OCI-M2 (cell line): ENCODE measurements around the gene SAMM50.

Experiments used
- DNase-seq: peaks from one replicate; lab custom pipeline; 2025; ENCODE audit not compliant: unreplicated experiment; lab: John Stamatoyannopoulos, UW

Gene SAMM50

DNA sequence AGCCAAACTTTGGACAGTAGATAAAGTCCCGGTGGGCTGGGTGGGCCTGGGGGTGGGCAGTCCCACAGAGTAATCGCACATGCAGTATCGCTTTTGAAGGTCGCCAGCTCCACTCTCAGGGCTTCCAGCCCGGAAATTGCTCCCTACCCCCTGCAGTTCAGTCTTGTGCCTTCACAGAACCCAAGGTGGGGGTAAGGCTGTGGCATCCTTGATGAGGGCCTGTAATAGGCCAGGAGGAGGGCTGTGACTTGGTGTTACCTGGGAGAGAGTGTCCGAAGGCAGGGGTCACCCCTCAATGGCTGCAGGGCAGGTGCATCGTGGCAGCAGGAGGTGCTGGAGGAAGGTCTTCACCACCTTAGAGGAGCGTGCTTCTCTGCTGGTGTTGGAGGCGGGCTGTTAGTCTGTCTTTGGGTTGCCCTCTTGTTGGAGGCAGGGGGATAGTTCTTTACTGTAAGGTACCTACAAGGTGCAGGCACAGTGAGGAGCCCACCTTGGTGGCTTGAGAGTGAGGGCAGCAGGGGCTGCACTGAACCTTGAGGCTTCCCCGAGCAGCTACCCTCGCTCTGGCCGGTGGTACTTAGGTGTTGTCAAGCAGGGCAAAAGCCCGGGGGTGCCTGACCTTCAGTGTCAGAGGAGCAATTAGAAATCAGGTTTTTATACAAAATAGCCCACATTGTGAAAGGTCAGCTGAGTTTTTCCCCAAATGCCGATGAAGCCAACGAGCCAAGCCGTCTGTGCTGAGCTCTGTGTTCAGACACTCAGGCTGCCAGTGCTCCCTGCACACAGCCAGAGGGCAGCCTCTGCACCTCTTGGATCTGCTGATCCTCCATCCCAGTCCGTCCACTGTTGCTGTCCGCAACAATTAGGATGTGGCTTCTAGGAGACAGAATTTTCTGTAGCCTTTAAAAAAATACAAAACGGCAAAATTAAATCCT is 21.9 kb downstream of the SAMM50 start:
- no peak for DNase-seq

DNA sequence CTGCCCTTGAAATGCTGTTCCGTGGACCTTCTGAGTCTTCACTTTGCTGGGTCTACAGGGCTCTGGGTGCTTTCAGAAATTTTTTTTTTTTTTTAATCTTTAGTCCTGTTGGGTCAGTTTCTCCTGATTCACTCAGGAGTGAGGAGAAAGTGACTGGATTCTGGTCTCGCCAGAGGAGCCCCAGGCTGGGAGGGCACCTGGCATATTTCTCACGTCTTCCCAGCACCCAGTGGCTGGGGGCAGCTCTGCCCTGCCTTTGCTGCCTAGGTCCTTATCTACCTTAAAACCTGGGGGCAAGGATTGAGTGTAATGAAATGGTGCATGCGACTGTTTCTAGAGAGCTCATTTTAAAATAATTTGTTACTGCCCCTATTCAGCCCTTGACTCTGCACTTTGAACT is 23.3 kb downstream of the SAMM50 start:
- DNase-seq, result no peak

- DNase-seq, result no peak
Measured at GRCh38 chr22:43980579-43980978, 25.3 kb downstream of the SAMM50 start.

GRCh38 chr22:43980996-43981395 is 25.8 kb downstream of the SAMM50 start:
- no peak for DNase-seq

DNA sequence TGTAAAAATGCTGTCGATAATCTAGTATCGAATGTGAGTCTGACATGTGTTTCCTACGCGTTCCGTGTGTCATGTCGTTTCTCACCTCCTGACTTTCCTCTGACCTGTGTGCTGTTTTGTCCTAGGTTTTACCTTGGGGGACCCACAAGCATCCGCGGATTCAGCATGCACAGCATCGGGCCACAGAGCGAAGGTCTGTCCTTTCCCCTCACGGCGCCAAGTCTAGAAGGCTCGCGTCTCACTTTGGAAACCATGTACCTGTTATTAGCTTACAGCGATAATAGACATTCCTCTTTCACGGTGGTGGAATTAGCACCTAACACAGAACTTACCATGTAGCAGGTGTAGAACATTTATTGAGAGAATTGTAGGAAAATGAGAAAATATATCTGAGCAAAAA is 28.6 kb downstream of the SAMM50 start:
- no peak for DNase-seq

GRCh38 chr22:43985532-43985931 is 30.3 kb downstream of the SAMM50 start:
- no peak for DNase-seq

DNA sequence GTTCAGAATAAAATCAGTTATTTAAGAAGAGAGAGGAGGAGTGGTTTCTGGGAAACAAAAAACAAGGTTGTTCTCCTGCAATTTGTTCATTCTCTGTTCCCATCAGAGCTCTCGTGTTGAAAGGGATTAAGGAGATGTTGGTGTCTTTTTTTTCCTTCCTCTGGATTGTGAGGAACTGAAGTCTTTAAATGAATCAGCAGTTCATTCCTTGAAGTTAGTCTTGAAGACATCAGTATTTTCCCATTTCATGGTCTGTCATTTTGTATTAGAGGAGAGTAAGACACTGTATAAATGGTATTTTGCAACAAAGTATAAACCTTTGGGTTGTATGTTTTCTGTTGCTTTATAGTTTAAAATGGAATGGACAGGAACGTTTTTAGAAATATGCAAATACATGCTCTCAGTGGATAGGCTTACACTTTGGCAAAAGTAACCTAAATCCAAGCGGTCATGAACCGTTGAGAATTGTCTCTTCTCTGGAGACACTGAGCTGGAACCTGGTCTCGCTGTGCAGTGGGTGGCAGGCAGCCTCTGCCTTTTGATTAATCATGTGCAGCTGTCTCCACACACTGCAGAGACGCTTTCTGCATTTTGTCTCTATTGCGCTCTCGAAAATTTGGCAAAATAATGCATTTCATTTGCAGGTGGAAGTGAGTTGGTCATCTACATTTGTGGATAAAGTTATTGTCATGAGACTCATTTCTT is 33.0 kb downstream of the SAMM50 start:
- no peak for DNase-seq

DNA sequence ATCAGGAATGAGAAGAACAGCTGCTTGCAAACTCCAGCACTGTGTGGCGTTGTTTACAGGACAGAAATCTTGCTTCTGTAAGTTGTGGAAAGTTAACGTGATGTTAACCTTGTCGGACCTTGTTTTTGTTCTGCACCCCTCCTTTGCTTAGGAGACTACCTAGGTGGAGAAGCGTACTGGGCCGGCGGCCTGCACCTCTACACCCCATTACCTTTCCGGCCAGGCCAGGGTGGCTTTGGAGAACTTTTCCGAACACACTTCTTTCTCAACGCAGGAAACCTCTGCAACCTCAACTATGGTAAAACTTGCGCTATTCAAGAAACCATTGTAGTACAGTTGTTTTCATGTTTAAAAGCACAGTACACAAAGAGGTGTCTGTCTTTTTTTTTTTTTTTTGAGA is 33.7 kb downstream of the SAMM50 start:
- DNase-seq, result no peak

DNA sequence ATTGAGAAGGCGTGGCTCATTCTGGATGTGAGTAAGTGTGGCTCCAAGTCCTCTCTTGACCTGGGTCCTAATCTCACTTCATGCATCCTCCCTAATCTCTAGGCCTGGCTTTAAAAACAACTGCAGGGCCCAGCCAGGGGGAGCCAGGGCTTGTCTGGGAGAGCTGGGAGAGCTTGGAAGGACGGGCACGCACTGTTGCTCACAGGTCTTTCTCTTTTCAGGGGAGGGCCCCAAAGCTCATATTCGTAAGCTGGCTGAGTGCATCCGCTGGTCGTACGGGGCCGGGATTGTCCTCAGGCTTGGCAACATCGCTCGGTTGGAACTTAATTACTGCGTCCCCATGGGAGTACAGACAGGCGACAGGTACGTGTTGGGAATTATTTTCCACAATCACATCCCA is 34.8 kb downstream of the SAMM50 start:
- DNase-seq, result no peak

DNA sequence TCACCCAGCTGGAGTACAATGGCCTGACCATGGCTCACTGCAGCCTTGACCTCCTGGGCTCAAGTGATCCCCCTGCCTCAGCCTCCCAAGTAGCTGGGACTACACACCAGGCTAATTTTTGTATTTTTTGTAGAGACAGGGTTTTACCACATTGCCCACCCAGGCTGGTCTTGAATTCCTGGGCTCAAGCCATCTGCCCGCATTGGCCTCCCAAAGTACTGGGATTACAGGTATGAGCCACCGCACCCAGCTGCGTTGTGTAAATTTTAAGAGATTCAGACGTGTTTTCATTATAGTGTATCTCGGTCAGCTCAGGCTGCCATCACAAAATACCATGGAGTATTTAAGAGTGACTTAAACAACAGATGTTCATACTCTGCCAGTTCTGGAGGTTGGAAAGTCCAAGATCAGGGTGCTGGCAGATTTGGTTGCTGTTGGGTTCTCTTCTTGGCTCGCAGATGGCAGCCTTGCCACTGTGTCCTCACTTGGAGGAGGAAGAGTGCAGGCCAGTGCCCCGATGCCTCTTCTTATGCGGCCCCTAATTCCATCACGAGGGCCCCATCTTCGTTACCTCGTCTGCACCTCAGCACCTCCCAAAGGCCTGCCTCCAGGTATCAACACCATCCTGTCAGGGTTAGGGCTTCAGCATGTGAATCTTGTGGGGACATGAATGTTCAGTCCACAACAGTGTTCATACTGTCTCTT is 36.2 kb downstream of the SAMM50 start:
- no peak for DNase-seq

- no peak for DNase-seq
Measured at GRCh38 chr22:43992331-43992821, 37.1 kb downstream of the SAMM50 start.

GRCh38 chr22:43993072-43993760 is 38.0 kb downstream of the SAMM50 start:
- DNase-seq, result no peak

DNA sequence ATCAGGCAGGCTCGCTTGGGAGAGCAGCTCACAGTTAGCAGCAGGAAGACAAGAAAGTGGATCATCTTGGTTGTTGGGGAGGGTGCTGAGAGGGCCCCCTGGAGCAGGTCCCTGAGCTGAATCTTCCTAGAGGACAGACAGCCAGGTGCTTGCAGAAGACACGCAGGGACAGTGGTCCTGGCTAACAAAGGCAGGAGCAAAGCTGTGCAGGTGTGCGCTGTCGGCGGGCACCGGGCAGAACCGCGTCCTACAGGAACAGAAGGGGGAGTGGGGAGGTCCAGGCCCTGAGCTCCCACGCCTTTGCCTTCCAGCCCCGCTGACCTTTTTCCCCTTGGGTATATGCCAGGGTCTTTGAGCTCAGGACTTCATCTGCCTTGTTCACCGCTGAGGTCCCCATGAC is 38.8 kb downstream of the SAMM50 start:
- no peak for DNase-seq

DNA sequence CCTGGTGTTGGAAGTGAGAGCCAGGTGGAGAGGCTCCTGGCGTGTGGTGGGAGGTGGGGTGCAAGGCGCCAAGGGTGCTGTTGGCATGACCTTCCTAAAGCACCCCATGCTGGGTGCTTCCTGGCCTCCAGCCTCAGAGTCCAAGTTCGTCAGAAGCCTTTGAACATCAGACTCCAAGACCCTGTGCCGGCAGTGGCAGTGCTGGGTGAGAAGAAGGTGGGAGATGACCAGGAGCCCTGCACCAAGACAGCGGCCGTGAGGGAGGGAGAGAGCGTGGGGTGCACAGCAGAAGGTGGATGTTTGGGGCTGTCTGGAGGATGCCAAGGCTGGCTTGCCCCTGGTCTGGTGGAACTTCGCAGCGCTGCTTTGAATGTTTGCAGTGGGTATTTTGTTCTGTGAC is 39.2 kb downstream of the SAMM50 start:
- DNase-seq, result no peak

DNA sequence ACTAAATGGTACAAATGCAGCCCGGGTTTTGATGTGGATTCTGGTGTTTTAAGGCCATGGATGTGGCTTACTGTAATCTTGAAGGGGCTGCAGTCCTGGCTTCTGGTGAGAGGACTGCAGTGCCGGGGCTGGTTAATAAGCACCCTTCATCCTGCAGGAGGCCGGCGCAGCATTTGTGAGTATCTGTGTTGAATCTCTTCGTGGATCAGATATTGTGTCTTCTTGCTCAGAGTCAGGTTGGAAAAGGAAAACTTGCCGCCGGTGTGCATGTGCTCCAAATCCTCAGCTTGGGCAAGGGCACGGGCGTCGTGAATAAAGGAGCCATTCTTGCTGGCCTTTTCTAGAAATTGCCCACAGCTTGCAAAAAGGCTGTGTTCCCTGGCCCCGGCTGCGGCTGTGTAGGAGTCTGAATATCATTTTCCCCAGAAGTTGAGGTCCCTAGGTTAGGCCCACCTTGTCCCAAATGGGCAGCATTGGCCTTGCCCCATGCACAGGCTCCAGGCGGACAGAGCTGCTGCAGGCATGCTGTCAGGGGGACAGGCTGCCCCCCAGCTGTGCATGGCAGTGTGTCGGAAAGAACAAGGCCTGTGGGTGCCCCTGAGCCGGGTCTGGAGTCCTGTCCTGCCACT is 39.9 kb downstream of the SAMM50 start:
- DNase-seq, result no peak

DNA sequence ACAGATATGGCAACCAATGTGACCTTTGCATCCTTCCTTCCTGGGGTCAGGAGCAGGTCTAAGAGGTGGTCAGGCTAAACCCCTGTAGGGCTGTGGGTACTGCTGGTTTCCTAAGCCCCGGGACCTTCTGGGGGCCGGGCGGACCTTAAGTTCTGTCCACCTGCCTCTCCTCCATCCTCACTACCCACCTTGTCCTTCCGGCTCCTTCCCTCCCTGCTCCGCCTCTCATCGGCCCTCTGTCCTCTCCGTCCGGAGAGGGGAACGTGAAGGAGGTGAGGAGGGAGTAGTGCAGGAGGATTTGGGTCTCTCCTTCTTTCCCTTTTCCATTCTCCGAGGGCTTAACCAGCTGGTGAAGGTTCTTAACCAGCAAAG is 40.5 kb downstream of the SAMM50 start:
- DNase-seq, result no peak

- DNase-seq, result no peak
Measured at GRCh38 chr22:43996170-43996980, 41.1 kb downstream of the SAMM50 start.

DNA sequence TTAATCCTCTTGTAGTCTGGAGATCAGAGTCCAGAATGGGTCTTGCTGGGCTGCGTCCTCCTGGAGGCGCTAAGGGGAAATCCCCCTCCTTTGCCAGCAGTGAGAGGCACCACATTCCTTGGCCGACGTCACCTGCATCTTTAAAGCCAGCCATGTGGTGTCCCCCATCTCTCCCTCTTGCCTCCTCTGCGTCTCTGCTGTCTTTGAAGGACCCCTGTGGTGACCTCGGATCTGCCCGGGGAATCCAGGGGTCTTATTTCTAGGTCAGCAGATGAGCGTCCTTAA is 41.7 kb downstream of the SAMM50 start:
- no peak for DNase-seq

- DNase-seq, result no peak
Measured at GRCh38 chr22:43998679-43999264, 43.5 kb downstream of the SAMM50 start.

DNA sequence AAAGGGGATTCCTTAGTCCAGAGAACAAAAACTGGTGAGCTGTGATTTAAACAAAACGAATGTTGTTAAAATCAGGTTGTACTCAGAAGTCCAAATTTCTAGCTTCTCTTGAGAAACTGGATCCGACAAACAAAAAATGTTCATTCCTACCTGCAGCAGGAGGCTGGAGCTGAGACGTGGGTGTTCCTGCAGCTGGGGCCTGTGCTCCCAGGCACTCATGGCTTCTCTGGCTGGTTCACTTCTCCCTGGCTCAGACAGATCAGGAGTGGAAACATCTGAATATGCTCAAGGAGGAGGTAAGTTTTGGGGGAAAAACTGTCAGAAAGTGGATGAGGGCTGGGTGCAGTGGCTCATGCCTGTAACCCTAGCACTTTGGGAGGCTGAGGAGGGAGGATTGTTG is 44.1 kb downstream of the SAMM50 start:
- DNase-seq, result no peak
